Measurements from ENCODE around the gene CBX8. TPM values are rescaled to one million over a fixed set of nuclear protein-coding genes. Genes with fewer than 3 reads are reported as not detected.

Gene CBX8
- total and polyA plus RNA-seq, 2 donors from 2014 or later = 3.5 to 6.2 TPM

GRCh38 chr17:79821331-79822095 lies 24.6 kb upstream of the CBX8 start:
- intact Hi-C loops (cut with DNase I) = no loop called here
- Histone ChIP-seq H3K4me3 (ENCODE audit: low read length in 3 of 3) (no peak overlapping the region), H3K27me3 (ENCODE audit: control insufficient read depth, insufficient read depth, low read length) (peaks cover 8% of the 10 kb centered on the region), H3K36me3 (ENCODE audit: control insufficient read depth in 2 of 3, insufficient read depth in 3 of 3, low read length in 3 of 3) (no peaks in the 10 kb centered on the region), H3K9me3 (ENCODE audit: control insufficient read depth in 2 of 3, insufficient read depth in 1 of 3, low read length in 3 of 3) (no peaks in the 10 kb centered on the region), H3K9ac (ENCODE audit: low read length in 3 of 3) (no peak overlapping the region), H3K4me1 (ENCODE audit: control insufficient read depth in 2 of 3, insufficient read depth in 2 of 3, low read depth in 1 of 3, low read length in 3 of 3) (no peaks in the 10 kb centered on the region), H3K27ac (ENCODE audit: low read depth in 2 of 2, low read length in 2 of 2) (no peak overlapping the region)
- no peak for TF ChIP-seq CTCF (IDR thresholded peaks at IDR 0.05; ENCODE audit: borderline replicate concordance, extremely low read depth, insufficient read depth)
- no peak for FAIRE-seq
- DNase-seq = no peak

GRCh38 chr17:79820959-79821330 lies 24.1 kb upstream of the CBX8 start:
- DNase-seq = no peak
- Histone ChIP-seq H3K4me3 (ENCODE audit: low read length in 3 of 3) (no peak overlapping the region), H3K9me3 (ENCODE audit: control insufficient read depth in 2 of 3, insufficient read depth in 1 of 3, low read length in 3 of 3) (no peaks in the 10 kb centered on the region), H3K27ac (ENCODE audit: low read depth in 2 of 2, low read length in 2 of 2) (no peak overlapping the region), H3K36me3 (ENCODE audit: control insufficient read depth in 2 of 3, insufficient read depth in 3 of 3, low read length in 3 of 3) (no peaks in the 10 kb centered on the region), H3K4me1 (ENCODE audit: control insufficient read depth in 2 of 3, insufficient read depth in 2 of 3, low read depth in 1 of 3, low read length in 3 of 3) (no peaks in the 10 kb centered on the region), H3K9ac (ENCODE audit: low read length in 3 of 3) (no peak overlapping the region), H3K27me3 (ENCODE audit: control insufficient read depth, insufficient read depth, low read length) (peaks cover 14% of the 10 kb centered on the region)
- intact Hi-C loops (cut with DNase I) = no loop called here
- no peak for FAIRE-seq
- no peak for TF ChIP-seq CTCF (IDR thresholded peaks at IDR 0.05; ENCODE audit: borderline replicate concordance, extremely low read depth, insufficient read depth)

GRCh38 chr17:79819534-79820276 lies 22.8 kb upstream of the CBX8 start:
- FAIRE-seq (no peak), DNase-seq (no peak)
- Histone ChIP-seq H3K4me1 (ENCODE audit: control insufficient read depth in 2 of 3, insufficient read depth in 2 of 3, low read depth in 1 of 3, low read length in 3 of 3) (no peaks in the 10 kb centered on the region), H3K9ac (ENCODE audit: low read length in 3 of 3) (no peak overlapping the region), H3K27me3 (ENCODE audit: control insufficient read depth, insufficient read depth, low read length) (peaks cover 15% of the 10 kb centered on the region), H3K36me3 (ENCODE audit: control insufficient read depth in 2 of 3, insufficient read depth in 3 of 3, low read length in 3 of 3) (no peaks in the 10 kb centered on the region), H3K4me3 (ENCODE audit: low read length in 3 of 3) (no peak overlapping the region), H3K9me3 (ENCODE audit: control insufficient read depth in 2 of 3, insufficient read depth in 1 of 3, low read length in 3 of 3) (no peaks in the 10 kb centered on the region), H3K27ac (ENCODE audit: low read depth in 2 of 2, low read length in 2 of 2) (no peak overlapping the region)
- intact Hi-C loops (cut with DNase I) = no loop called here
- TF ChIP-seq CTCF (IDR thresholded peaks at IDR 0.05; ENCODE audit: borderline replicate concordance, extremely low read depth, insufficient read depth) = no peak

All from kidney (tissue), 14 donors.